ENCODE data around the gene ZNF14.
"Not testable (repeated sequence)": the region's sequence is repeated elsewhere in the genome, so short reads cannot be mapped to it uniquely, and the experiment has no call there.

Gene ZNF14

DNA sequence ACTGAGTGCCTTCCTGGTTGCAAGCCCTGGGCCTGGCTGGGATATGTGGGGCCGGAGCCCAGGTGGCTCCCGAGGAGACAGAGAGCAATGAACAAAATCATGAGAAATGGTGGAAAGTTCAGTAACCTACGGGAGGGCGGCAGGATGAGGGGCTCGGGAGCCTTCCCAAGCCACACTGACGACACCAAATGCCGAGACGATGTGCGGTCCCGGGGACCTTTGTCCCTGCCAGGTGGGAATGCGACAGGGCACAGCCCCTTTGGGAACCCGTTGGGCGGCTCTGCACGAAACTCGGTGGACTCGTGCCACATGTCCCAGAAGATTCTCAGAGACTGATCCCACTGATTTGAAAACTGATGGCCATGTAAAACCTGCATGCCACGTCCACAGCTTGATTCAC lies 11.7 kb upstream of the ZNF14 start:
- H3K36me3 ChIP-seq (ENCODE audit: control insufficient read depth, insufficient read depth, low read length) = no peaks in the 10 kb centered on the region
- no peaks in the 10 kb centered on the region for H3K4me1 ChIP-seq
- H3K79me2 ChIP-seq = no peaks in the 10 kb centered on the region
- no peak overlapping the region for H3K4me3 ChIP-seq (ENCODE audit: low read depth, low read length)
- H2AFZ ChIP-seq = no peak overlapping the region
- no peak overlapping the region for H3K4me2 ChIP-seq (ENCODE audit: low read length)
- no peak overlapping the region for H3K9ac ChIP-seq
- H3K9me3 ChIP-seq (ENCODE audit: control insufficient read depth, low read length) = no peaks in the 10 kb centered on the region
- H3K27me3 ChIP-seq (ENCODE audit: control insufficient read depth, insufficient read depth, low read length) = no peaks in the 10 kb centered on the region
- H3K27ac ChIP-seq = no peak overlapping the region
- TF ChIP-seq, protein P1, sequence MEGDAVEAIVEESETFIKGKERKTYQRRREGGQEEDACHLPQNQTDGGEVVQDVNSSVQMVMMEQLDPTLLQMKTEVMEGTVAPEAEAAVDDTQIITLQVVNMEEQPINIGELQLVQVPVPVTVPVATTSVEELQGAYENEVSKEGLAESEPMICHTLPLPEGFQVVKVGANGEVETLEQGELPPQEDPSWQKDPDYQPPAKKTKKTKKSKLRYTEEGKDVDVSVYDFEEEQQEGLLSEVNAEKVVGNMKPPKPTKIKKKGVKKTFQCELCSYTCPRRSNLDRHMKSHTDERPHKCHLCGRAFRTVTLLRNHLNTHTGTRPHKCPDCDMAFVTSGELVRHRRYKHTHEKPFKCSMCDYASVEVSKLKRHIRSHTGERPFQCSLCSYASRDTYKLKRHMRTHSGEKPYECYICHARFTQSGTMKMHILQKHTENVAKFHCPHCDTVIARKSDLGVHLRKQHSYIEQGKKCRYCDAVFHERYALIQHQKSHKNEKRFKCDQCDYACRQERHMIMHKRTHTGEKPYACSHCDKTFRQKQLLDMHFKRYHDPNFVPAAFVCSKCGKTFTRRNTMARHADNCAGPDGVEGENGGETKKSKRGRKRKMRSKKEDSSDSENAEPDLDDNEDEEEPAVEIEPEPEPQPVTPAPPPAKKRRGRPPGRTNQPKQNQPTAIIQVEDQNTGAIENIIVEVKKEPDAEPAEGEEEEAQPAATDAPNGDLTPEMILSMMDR (IDR thresholded peaks at IDR 0.05) = no peak

DNA sequence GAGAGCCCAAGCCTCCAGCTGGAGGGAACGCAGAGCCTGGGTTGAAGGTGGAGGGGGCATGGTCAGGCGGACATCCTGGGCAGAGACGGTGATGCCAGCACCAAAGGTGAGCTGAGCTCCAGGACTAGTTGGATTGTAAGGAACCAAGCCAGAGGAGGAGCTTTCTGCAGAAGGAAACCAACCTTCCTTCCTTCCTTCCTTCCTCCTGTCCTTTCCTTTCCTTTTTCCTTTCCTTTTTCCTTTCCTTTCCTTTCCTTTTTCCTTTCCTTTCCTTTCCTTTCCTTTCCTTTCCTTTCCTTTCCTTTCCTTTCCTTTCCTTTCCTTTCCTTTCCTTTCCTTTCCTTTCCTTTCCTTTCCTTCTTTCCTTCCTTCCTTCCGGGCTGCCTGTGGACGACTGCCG lies 11.0 kb upstream of the ZNF14 start:
- not testable (repeated sequence) for H3K36me3 ChIP-seq (ENCODE audit: control insufficient read depth, insufficient read depth, low read length); H3K4me2 ChIP-seq (ENCODE audit: low read length); H3K9ac ChIP-seq; H2AFZ ChIP-seq; H3K9me3 ChIP-seq (ENCODE audit: control insufficient read depth, low read length); H3K79me2 ChIP-seq; H3K4me3 ChIP-seq (ENCODE audit: low read depth, low read length); H3K27me3 ChIP-seq (ENCODE audit: control insufficient read depth, insufficient read depth, low read length); H3K27ac ChIP-seq; H3K4me1 ChIP-seq

DNA sequence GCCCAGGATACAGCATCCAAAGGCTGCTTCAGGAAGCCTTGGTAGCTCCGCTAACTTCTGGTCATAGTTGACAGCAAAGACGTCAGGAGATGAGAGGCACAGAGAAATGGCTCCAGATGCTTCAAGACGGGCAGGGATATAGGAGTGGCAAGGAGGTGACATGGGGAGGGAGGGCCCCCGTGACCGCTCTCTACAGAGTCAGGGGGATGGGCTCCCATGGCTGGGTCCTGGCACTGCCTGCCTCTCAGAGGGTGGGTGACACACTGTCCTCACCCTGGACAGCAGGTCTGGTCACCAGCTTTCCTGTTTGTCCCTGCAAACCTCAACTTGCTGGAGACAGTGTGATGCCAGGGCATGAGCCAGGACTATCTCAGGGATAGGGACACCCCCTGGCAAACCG lies 10.3 kb upstream of the ZNF14 start:
- Histone ChIP-seq H3K27ac (no peak overlapping the region), H3K4me3 (ENCODE audit: low read depth, low read length) (no peak overlapping the region), H3K9me3 (ENCODE audit: control insufficient read depth, low read length) (no peaks in the 10 kb centered on the region), H3K36me3 (ENCODE audit: control insufficient read depth, insufficient read depth, low read length) (no peaks in the 10 kb centered on the region), H2AFZ (no peak overlapping the region), H3K27me3 (ENCODE audit: control insufficient read depth, insufficient read depth, low read length) (no peaks in the 10 kb centered on the region), H3K4me1 (no peaks in the 10 kb centered on the region), H3K9ac (no peak overlapping the region), H3K4me2 (ENCODE audit: low read length) (no peak overlapping the region), H3K79me2 (no peaks in the 10 kb centered on the region)
- TF ChIP-seq, protein P1 (IDR thresholded peaks at IDR 0.05) = no peak

DNA sequence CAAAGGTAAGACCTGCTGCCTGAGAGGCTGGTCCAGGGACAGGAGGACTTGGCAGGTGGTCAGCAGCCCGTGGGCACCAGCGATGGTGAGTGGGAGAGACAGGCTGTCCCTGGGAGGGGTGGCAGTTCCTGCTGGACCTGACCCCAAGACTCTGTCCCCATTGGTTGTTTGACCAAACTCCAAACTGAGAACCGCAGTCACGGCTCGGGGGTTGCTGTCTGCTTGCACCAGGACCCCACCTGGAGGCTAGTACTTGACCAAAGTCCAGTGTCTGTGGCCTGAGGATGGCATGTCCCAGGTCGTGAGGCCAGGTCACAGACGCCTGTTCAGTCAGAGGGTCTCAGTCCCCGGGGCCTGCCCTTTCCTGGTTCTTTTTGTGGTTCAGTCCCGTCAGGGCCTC lies 9.9 kb upstream of the ZNF14 start:
- no peak overlapping the region for H3K4me3 ChIP-seq (ENCODE audit: low read depth, low read length)
- H3K4me2 ChIP-seq (ENCODE audit: low read length) = no peak overlapping the region
- no peak overlapping the region for H3K9ac ChIP-seq
- no peaks in the 10 kb centered on the region for H3K27me3 ChIP-seq (ENCODE audit: control insufficient read depth, insufficient read depth, low read length)
- no peak overlapping the region for H2AFZ ChIP-seq
- no peaks in the 10 kb centered on the region for H3K79me2 ChIP-seq
- TF ChIP-seq, protein P1 (IDR thresholded peaks at IDR 0.05) = no peak
- no peaks in the 10 kb centered on the region for H3K9me3 ChIP-seq (ENCODE audit: control insufficient read depth, low read length)
- H3K36me3 ChIP-seq (ENCODE audit: control insufficient read depth, insufficient read depth, low read length) = no peaks in the 10 kb centered on the region
- no peak overlapping the region for H3K27ac ChIP-seq
- H3K4me1 ChIP-seq = no peaks in the 10 kb centered on the region

DNA sequence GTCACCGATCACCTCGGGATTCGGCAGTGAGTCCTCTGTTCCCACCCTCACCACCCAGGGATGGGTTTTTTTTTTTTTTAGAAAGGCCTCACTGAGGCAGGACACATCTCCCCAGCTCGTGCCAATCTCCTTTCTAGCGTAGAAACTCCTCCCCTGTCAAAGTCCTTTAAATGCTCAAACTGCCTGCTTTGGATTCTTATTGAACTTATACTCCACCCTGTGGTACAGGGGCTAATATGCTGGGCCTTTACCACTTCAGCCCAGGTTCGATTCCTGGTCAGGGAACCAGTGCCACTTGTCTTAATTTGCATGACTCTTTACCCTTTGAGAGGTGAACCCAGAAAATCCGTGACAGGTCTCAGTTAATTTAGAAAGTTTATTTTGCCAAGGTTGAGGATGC lies 8.3 kb upstream of the ZNF14 start:
- no peak overlapping the region for H3K27ac ChIP-seq
- H2AFZ ChIP-seq = no peak overlapping the region
- no peaks in the 10 kb centered on the region for H3K9me3 ChIP-seq (ENCODE audit: control insufficient read depth, low read length)
- no peak overlapping the region for H3K9ac ChIP-seq
- TF ChIP-seq, protein P1 (IDR thresholded peaks at IDR 0.05) = no peak
- H3K4me3 ChIP-seq (ENCODE audit: low read depth, low read length) = no peak overlapping the region
- no peaks in the 10 kb centered on the region for H3K4me1 ChIP-seq
- H3K36me3 ChIP-seq (ENCODE audit: control insufficient read depth, insufficient read depth, low read length) = no peaks in the 10 kb centered on the region
- no peaks in the 10 kb centered on the region for H3K79me2 ChIP-seq
- no peak overlapping the region for H3K4me2 ChIP-seq (ENCODE audit: low read length)
- H3K27me3 ChIP-seq (ENCODE audit: control insufficient read depth, insufficient read depth, low read length) = no peaks in the 10 kb centered on the region

Measured in parathyroid adenoma (tissue), 2 donors.